ENCODE measurements around the gene KSR2.

DNA sequence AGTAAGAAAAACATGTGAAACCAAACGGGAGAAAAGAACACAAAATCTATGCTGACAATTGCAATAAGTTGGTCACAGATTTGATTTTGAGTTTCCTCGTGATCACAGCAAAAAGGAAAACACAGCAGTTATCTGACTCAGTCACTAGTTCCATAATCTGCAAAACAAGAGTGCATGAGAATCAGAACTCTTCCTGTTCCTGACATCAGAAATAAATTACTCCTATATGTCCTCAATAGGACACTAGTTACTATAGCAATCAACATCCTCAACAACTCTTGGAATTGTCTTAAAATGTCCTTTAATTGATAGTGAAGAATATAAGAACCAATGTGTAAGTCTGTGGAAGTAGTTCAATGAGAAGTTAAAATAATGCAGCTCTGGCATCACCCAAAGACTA lies 339.3 kb downstream of the KSR2 start:
- TF ChIP-seq EP300 (IDR thresholded peaks at IDR 0.05; ENCODE audit: borderline replicate concordance in 1 of 2, control insufficient read depth in 1 of 2, low read depth in 2 of 2, low read length in 2 of 2) (no peak), RAD51 (IDR thresholded peaks at IDR 0.05) (no peak), CHD2 (IDR thresholded peaks at IDR 0.05; ENCODE audit: borderline replicate concordance, low read depth, low read length) (no peak), NFIC (IDR thresholded peaks at IDR 0.05; ENCODE audit: low read depth, low read length) (no peak)

Measured in GM12878 (cell line).